GM19468 (cell line): ENCODE data around the gene HINT3.
"Not testable (repeated sequence)": the region's sequence is repeated elsewhere in the genome, so short reads cannot be mapped to it uniquely, and the experiment has no call there.

Experiments used
- ATAC-seq: cut with Tn5 transposase; IDR thresholded peaks from one replicate; pipeline ENCODE4 v1.9.1; 2021; ENCODE audit warnings: mild to moderate bottlenecking, moderate library complexity, moderate number of reproducible peaks; ENCODE audit not compliant: unreplicated experiment; ENCODE audit errors: extremely low read depth

HINT3 gene

DNA sequence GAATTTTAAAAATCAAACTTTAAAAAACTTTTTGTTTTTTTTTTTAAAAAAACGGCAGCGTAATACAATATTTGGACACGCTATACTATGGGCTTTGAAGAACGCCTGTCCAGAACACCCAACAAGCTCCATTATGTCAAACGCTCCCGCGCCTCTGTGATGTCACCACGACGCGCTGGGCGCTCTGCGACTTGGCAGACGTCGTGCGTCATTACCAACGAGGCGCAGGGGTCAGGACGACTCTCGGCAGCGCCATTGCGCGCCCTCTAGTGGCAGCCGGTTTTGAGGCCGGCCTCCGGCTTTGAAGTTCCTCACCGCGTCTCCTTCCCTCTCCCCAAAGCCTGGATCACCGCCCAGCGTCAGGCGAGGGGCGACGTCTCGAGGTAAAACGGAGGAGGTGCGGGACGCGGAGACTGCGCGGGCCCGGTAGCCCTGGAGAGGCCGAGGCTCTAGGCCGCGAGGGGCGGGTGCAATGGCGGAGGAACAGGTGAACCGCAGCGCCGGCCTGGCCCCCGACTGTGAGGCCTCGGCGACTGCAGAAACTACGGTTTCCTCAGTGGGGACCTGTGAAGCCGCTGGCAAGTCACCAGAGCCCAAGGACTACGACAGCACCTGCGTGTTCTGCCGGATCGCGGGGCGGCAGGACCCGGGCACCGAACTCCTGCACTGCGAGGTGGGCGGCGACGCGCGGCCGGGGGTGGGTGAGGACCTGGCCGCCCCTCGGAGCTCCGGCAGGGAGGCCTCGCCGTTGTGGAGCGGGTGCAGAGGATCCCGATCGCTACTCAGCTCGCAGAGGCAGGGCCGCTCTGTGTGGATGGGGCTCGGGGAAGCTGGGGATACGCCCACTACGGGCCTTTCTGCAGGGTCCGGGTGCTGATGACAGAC, at the start of gene HINT3:
HINT3 (plus strand) TSS at position 265 of the 885 bp plus-strand sequence; CDS start at position 473, 208 bp downstream.
- peak; percentile 95 for ATAC-seq

DNA sequence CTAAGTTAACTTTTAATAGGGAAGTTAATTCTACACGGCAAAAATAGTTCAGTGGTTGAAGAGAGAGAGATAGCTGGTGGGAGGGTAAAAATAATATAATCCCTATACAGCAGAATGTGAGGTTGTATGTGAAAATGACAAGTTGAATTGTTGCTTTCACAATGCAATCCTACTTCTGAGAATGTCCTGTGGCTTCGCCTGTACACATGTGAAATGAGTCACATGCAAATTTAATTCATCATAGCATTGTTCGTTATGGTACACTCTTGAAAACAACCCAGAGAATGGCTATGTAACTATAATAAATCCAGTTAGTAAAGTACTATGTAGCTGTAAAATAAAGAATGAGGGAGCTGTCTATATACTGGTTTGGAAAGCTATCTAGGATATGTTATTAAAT, 46.0 kb upstream of the HINT3 start:
- peak; percentile 99 for ATAC-seq

GRCh38 chr6:125911051-125911451, 45.5 kb upstream of the HINT3 start:
- ATAC-seq = not testable (repeated sequence)

DNA sequence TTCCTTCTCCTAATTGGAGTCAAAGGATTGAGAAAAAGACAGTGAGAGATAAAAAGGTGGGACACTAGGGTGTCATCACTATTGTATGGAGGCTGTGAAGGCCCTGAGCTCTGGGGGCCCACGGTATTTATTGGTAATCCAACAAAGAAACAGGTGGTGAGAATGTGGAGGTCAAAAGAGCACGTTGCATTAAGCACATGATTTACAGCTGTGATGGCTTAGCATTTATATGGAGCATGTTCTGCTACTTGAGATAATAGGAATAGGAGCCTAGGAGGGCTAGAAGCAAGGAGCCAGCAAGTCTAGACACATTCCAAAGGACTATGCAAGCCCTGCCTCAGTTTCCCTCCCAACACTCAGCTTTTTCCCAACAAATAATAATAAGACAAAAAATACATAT, 44.1 kb upstream of the HINT3 start:
- ATAC-seq = not testable (repeated sequence)

- ATAC-seq = no peak
Observed at GRCh38 chr6:125913145-125913544, 43.4 kb upstream of the HINT3 start.

DNA sequence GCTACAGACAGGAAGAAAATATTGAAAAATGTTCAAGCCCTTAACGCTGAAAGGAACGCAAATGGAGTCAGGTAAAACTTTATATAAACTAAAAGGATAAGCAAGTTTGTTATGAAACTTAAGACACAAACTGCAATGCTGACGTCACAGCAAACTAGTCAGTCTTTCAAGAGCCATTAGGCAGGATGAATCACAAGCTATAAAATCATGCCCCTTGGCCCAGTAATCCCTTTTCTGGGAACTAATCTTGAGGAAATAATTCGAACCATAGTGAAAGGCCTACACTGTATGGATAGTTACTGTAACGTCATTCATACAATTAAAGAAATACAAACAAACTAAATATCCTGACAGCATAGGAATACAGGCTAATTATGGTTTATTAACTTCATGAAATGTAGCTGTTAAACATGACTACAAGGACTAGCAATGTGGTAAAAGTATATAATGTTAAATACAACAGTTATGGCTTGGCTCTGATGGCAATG, 42.7 kb upstream of the HINT3 start:
- no peak for ATAC-seq

- ATAC-seq = no peak
Observed at GRCh38 chr6:125918230-125918629, 38.3 kb upstream of the HINT3 start.

DNA sequence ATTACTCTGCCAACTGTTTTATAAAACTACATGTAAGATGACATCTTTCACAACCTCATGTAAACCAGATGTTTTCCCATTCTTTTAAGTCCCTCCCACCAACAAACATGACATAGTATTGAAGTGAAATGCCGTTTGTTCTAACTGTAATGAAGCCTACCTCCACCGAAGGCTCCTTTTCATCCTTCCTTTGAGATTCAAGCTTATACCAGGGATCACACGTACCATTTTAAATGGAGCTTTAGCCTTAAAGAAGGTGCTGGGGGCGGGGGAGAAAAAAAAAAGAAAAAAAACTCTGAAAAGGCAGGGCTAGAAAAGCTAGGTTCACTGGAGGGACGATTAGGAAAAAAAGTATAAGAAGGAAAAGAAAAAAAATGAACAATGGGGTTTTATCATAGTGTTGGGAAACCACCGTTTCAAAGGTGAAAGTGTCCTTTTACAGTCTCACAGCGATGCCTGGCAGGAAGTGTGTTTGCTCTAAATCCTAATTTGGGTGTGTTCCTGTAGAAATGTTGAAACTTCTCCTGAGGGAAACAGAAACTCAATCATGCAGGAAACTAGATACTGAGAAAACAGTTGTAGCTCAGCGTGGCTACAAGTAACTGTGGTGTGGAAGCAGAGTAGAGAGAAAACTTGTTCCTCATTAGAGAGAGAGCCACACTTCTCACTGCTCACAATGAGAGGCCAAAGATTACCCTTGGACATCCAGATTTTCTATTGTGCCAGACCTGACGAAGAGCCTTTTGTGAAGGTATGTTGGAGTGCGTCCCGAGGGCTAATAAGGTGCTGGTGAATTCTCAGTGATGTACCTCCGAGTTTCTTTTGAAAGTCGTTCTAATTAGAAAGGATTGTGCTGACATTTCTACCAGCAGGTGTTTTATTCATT, 37.6 kb upstream of the HINT3 start:
- ATAC-seq = peak; percentile 98

DNA sequence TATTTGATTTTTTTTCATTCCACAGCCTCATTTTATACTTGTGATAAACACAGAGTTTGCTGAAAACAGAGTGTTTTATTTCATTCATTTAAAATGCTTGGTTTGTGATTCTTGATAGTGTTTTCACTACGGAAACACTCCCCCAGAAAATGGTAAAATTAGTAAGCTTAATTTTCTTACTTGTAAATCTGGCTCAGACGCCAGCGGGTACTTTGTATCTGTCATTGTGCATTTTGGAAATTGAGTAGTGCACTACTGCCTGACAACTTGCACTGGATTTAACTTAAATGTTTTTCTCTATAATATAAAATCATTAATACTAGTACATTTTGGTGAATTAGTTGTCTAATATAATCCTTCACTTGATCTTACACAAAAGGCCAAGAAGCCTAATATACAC, 37.0 kb upstream of the HINT3 start:
- no peak for ATAC-seq

DNA sequence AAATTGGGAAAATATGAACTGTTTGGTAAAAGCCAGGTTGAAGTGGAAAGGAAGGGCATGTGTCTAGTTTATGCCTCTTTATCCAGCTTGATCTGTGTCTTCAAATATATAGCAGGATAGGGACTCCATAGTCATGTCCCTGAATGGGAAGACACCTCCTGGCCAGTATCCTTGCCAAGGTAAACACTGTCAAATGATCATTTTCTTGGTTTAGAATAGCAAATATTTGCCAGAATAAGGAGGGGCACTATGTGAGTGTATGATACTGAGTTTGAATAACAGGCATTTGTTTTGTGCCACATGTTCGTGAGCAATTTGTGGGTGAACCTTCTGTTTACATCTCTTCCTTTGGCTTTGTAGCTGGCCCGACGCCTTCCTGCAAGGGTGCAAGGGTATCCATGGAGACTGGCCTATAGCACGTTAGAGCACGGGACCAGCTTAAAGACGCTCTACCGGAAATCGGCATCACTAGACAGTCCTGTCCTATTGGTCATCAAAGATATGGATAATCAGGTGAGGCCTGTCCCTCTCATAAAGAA, 34.2 kb upstream of the HINT3 start:
- ATAC-seq = no peak

- no peak for ATAC-seq
Observed at GRCh38 chr6:125923366-125923877, 33.1 kb upstream of the HINT3 start.

GRCh38 chr6:125924169-125924568, 32.4 kb upstream of the HINT3 start:
- no peak for ATAC-seq

DNA sequence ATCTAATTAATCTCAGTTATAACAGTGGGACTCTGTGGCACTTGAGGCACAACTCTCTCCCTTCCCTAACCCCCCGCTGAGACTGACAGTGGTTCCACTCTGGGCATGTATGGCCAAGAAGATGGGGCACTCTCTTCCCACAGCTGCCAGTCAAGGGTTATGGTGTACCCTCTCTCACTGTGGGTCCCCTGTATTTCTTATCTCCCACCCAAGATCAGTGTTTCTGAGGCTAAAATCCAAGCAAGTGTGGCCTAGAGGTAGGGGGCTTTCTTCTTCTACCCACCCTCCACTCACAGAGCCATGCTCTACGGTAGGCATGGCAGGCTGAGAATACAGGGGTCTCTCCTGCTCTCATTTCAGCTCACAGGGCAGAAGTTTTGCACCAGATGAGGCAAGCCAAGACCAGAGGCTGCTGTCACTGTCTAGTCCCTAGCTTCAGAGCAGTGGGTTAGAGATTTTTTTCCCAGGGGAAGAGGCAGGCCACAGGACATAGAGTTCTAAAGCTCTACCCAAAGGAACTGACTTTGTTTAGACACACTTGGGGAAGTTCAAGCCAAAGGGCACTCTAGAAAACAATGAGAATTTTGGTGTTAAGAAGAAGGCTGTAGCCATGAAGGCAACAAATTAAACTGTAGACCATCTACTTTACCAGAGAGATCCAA, 31.7 kb upstream of the HINT3 start:
- no peak for ATAC-seq

GRCh38 chr6:125926711-125927110, 29.9 kb upstream of the HINT3 start:
- no peak for ATAC-seq

GRCh38 chr6:125927761-125928160, 28.8 kb upstream of the HINT3 start:
- ATAC-seq = no peak

GRCh38 chr6:125930765-125931418, 25.7 kb upstream of the HINT3 start:
- ATAC-seq = no peak

- ATAC-seq = no peak
Observed at GRCh38 chr6:125931733-125932450, 24.7 kb upstream of the HINT3 start.

DNA sequence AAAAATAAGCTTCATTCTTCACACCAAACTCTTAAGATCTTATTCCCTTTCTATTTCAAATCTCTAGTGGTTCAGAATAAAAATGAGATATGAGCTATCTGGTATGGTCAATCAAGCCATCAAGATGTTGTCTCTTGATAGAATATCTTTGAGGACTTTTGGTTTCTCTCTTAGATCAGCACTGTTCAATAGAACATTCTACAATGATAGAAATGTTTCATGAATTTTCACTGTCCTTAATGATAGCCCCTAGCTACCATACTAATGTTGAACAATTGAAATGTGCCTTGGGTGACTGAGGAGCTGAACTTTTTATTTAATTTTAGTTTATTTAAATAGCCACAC, 24.1 kb upstream of the HINT3 start:
- no peak for ATAC-seq

DNA sequence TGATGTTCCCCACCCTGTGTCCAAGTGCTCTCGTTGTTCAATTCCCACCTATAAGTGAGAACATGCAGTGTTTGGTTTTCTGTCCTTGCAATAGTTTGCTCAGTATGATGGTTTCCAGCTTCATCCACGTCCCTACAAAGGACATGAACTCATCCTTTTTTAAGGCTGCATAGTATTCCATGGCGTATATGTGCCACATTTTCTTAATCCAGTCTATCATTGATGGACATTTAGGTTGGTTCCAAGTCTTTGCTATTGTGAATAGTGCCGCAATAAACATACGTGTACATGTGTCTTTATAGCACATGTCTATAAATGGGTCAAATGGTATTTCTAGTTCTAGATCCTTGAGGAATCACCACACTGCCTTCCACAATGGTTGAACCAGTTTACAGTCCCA, 21.1 kb upstream of the HINT3 start:
- not testable (repeated sequence) for ATAC-seq
